Ishikawa (cell line): ENCODE measurements around the gene PRKRA.

Source experiments
- CEBPB ChIP-seq: IDR thresholded peaks from 2 replicates; pipeline ENCODE4 v1.6.1; 2012
- CREB1 ChIP-seq: IDR thresholded peaks from 2 replicates; pipeline ENCODE4 v1.6.1; 2012; ENCODE audit warnings: low read depth
- EP300 ChIP-seq: IDR thresholded peaks from 2 replicates; pipeline ENCODE4 v1.6.1; 2012; ENCODE audit warnings: borderline replicate concordance
- MAX ChIP-seq: IDR thresholded peaks from 2 replicates; pipeline ENCODE4 v1.6.1; 2012
- NFIC ChIP-seq: IDR thresholded peaks from 2 replicates; pipeline ENCODE4 v1.6.1; 2012
- RAD21 ChIP-seq: IDR thresholded peaks from 2 replicates; pipeline ENCODE4 v1.6.1; 2012; ENCODE audit warnings: low read depth
- TAF1 ChIP-seq: IDR thresholded peaks from 2 replicates; pipeline ENCODE4 v1.6.1; 2012; ENCODE audit warnings: low read depth, mild to moderate bottlenecking
- TCF12 ChIP-seq: IDR thresholded peaks from 2 replicates; pipeline ENCODE4 v1.6.1; 2012; ENCODE audit warnings: low read depth
- TEAD4 ChIP-seq: IDR thresholded peaks from 2 replicates; pipeline ENCODE4 v1.6.1; 2012
- TF ChIP-seq, protein P1 (sequence below): IDR thresholded peaks from 2 replicates; pipeline ENCODE4 v1.6.1; 2012
- TF ChIP-seq, protein P2 (sequence below): IDR thresholded peaks from 2 replicates; pipeline ENCODE4 v1.6.1; 2012; ENCODE audit warnings: low read depth, mild to moderate bottlenecking

The PRKRA gene

GRCh38 chr2:178385595-178386148 lies 65.3 kb downstream of the PRKRA start:
- no peak for TF ChIP-seq TCF12
- TF ChIP-seq RAD21: no peak

GRCh38 chr2:178383718-178384117 lies 67.3 kb downstream of the PRKRA start:
- TF ChIP-seq EP300 (no peak), MAX (no peak), TCF12 (no peak), CEBPB (no peak), NFIC (no peak), TEAD4 (no peak), TAF1 (no peak), CREB1 (no peak)
- TF ChIP-seq, protein P1, sequence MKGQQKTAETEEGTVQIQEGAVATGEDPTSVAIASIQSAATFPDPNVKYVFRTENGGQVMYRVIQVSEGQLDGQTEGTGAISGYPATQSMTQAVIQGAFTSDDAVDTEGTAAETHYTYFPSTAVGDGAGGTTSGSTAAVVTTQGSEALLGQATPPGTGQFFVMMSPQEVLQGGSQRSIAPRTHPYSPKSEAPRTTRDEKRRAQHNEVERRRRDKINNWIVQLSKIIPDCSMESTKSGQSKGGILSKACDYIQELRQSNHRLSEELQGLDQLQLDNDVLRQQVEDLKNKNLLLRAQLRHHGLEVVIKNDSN: no peak
- TF ChIP-seq, protein P2, sequence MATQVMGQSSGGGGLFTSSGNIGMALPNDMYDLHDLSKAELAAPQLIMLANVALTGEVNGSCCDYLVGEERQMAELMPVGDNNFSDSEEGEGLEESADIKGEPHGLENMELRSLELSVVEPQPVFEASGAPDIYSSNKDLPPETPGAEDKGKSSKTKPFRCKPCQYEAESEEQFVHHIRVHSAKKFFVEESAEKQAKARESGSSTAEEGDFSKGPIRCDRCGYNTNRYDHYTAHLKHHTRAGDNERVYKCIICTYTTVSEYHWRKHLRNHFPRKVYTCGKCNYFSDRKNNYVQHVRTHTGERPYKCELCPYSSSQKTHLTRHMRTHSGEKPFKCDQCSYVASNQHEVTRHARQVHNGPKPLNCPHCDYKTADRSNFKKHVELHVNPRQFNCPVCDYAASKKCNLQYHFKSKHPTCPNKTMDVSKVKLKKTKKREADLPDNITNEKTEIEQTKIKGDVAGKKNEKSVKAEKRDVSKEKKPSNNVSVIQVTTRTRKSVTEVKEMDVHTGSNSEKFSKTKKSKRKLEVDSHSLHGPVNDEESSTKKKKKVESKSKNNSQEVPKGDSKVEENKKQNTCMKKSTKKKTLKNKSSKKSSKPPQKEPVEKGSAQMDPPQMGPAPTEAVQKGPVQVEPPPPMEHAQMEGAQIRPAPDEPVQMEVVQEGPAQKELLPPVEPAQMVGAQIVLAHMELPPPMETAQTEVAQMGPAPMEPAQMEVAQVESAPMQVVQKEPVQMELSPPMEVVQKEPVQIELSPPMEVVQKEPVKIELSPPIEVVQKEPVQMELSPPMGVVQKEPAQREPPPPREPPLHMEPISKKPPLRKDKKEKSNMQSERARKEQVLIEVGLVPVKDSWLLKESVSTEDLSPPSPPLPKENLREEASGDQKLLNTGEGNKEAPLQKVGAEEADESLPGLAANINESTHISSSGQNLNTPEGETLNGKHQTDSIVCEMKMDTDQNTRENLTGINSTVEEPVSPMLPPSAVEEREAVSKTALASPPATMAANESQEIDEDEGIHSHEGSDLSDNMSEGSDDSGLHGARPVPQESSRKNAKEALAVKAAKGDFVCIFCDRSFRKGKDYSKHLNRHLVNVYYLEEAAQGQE: no peak
